ENCODE results near the gene ARID3B.
A peak's percentile ranks its signal among the peaks of the same experiment; 100 is the strongest.
"Not testable (repeated sequence)": the region's sequence is repeated elsewhere in the genome, so short reads cannot be mapped to it uniquely, and the experiment has no call there.

ARID3B gene

GRCh38 chr15:74628949-74629348, 87.9 kb downstream of the ARID3B start:
- DNase-seq (ENCODE audit: extremely low spot score): no peak
- CTCF ChIA-PET: interaction anchor here (1.2 to 36.2 kb wide), 3 partner anchors 12 to 322 kb away, joined by 4 to 690 read pairs (median 40); partner anchors contain the start of gene CSK
- TF ChIP-seq, protein P1, sequence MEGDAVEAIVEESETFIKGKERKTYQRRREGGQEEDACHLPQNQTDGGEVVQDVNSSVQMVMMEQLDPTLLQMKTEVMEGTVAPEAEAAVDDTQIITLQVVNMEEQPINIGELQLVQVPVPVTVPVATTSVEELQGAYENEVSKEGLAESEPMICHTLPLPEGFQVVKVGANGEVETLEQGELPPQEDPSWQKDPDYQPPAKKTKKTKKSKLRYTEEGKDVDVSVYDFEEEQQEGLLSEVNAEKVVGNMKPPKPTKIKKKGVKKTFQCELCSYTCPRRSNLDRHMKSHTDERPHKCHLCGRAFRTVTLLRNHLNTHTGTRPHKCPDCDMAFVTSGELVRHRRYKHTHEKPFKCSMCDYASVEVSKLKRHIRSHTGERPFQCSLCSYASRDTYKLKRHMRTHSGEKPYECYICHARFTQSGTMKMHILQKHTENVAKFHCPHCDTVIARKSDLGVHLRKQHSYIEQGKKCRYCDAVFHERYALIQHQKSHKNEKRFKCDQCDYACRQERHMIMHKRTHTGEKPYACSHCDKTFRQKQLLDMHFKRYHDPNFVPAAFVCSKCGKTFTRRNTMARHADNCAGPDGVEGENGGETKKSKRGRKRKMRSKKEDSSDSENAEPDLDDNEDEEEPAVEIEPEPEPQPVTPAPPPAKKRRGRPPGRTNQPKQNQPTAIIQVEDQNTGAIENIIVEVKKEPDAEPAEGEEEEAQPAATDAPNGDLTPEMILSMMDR (IDR thresholded peaks at IDR 0.05; ENCODE audit: control extremely low read depth, extremely low read depth, low read depth, missing control alignments): no peak
- POLR2A ChIA-PET: interaction anchor here (0.6 kb wide), 1 partner anchor 236 kb away, joined by 10 read pairs; no protein-coding TSS in a partner anchor

GRCh38 chr15:74629696-74630095, 88.7 kb downstream of the ARID3B start:
- POLR2A ChIA-PET; DNase-seq (ENCODE audit: extremely low spot score): not testable (repeated sequence)
- CTCF ChIA-PET: interaction anchor here (1.2 to 36.2 kb wide), 7 partner anchors 11 to 256 kb away, joined by 3 to 690 read pairs (median 98); partner anchors contain the start of genes CLK3 and CSK

DNA sequence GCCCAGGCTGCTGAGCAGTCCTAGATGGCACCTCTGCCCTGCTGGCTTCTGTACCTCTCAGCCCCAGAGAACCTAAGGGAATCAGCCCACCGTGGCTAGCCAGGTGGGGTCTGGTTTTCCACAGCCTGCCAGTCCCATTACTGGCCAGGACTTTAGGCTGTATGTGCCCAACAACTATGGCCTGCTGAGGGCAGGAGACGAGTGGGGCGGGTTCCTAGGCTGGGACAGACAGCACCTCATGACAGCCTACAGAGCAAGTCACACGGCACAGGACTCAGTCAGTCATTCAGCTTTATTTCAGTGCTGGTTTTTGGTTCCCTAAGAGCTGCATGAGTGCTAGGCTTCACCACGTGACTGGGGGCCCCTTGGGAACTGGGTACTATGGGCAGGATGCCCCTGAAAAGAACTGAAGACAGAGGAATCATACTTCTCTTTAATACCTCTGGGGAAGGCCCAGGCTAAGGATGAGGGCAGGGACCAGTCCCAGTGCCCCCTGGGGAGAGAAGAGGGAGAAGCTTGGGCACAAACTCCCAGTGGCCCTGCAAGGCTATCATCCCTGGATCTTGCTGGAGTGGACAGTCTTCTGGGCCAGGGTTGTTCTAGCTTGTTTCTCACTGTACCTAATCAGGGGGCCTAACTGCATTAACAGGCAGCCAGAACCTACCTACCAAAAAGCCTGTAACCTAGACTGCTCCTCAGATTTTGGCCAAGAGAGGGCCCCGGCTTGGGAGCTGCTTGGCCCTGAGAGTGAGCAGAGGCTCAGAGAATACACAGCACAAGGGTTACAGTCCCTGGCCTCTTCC, 89.5 kb downstream of the ARID3B start:
- no peak for DNase-seq (ENCODE audit: extremely low spot score)
- CTCF ChIA-PET: interaction anchor here (0.8 to 36.2 kb wide), 24 partner anchors 10 to 320 kb away, joined by 3 to 690 read pairs (median 5); partner anchors contain the start of genes CLK3, CSK and MPI
- TF ChIP-seq, protein P1 (IDR thresholded peaks at IDR 0.05; ENCODE audit: control extremely low read depth, extremely low read depth, low read depth, missing control alignments): no peak
- POLR2A ChIA-PET: interaction anchor here (1.6 kb wide), 1 partner anchor 15 kb away, joined by 4 read pairs; the partner anchor contains the start of gene CLK3

GRCh38 chr15:74631087-74631385, 90.0 kb downstream of the ARID3B start:
- POLR2A ChIA-PET: interaction anchor here (1.6 kb wide), 1 partner anchor 15 kb away, joined by 4 read pairs; the partner anchor contains the start of gene CLK3
- CTCF ChIA-PET: interaction anchor here (0.8 to 36.2 kb wide), 29 partner anchors 10 to 320 kb away, joined by 3 to 690 read pairs (median 5); partner anchors contain the start of genes CLK3, CSK and MPI
- DNase-seq (ENCODE audit: extremely low spot score): no peak
- TF ChIP-seq, protein P1 (IDR thresholded peaks at IDR 0.05; ENCODE audit: control extremely low read depth, extremely low read depth, low read depth, missing control alignments): no peak

DNA sequence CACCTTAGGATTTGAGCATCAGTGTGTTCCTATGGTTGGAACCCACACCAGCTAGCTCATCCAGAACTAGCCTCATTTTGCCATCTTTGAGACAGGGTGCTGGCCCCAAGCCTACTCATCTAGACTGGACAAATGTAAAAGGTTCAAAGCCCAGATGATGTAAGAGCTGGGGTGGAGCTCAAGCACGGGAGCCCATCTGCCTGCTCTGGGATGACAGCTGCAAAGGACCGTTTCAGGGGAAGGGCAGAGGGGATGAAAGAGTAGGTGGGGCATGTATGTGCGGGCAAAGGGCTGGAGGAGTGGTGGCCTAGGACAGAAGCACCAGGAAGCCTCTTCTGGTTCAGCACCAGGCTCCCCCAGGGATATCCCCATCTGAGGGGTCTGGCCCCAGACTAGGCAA, 90.4 kb downstream of the ARID3B start:
- CTCF ChIA-PET: interaction anchor here (0.8 to 36.2 kb wide), 39 partner anchors 9 to 364 kb away, joined by 3 to 690 read pairs (median 4); partner anchors contain the start of genes CLK3, CSK, CYP11A1 and MPI
- no peak for DNase-seq (ENCODE audit: extremely low spot score)
- POLR2A ChIA-PET: interaction anchor here (1.1 to 1.6 kb wide), 2 partner anchors 16 to 137 kb away, joined by 4 read pairs; partner anchors contain the start of gene CLK3
- TF ChIP-seq, protein P1 (IDR thresholded peaks at IDR 0.05; ENCODE audit: control extremely low read depth, extremely low read depth, low read depth, missing control alignments): no peak

DNA sequence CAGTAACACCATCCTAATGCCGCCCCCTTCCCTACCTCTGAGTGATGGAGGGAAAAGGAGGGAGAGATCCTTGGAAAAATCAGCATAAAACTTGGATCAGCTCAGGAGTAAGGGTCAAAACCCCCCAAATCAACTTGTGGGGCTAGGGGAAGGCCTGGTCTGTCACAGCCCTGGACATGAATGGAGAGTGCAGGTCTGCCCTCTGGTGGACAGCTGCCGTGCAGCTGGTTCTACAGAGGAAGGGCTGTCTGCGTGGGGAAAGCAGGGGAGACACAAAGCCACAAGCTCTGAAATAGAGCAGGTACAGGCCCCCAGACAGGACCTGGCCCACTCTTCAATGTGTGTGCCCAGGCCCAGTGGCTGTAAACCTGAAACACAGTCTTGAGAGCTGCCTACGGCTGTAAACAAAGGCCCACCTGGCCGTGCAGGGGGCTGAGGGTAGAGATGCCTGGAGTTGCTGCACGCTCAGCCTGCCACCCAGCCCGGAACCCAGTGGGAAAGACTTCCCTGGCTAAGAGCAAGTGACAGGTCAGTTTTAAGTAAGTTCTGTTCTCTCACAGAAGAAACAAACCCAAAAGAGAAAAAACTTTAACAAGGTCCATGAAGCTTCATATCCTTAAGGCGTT, 91.0 kb downstream of the ARID3B start:
- ChIA-PET POLR2A (interaction anchor here (0.9 to 1.6 kb wide), 3 partner anchors 14 to 136 kb away, joined by 3 to 4 read pairs (median 4); partner anchors contain the start of gene CLK3), CTCF (interaction anchor here (0.8 to 36.2 kb wide), 39 partner anchors 9 to 363 kb away, joined by 3 to 690 read pairs (median 4); partner anchors contain the start of genes CLK3, CSK, CYP11A1 and MPI)
- TF ChIP-seq, protein P1 (IDR thresholded peaks at IDR 0.05; ENCODE audit: control extremely low read depth, extremely low read depth, low read depth, missing control alignments): peak; percentile 93
- DNase-seq (ENCODE audit: extremely low spot score): peak; percentile 81
